CD4-positive, alpha-beta T cell treated with Interleukin-2 at 100 ng/mL for 4 hours (primary cell): ENCODE results near the gene ACLY.
"Not testable (repeated sequence)": the region's sequence is repeated elsewhere in the genome, so short reads cannot be mapped to it uniquely, and the experiment has no call there.

Source experiments
- DNase-seq: peaks from one replicate; pipeline ENCODE4 v3.0.0-alpha.2; 2020; ENCODE audit warnings: low spot score

ACLY gene

GRCh38 chr17:41939693-41940090 lies 20.9 kb upstream of the ACLY start:
- DNase-seq = no peak

- DNase-seq = no peak
Observed at GRCh38 chr17:41939044-41939692, 20.4 kb upstream of the ACLY start.

- DNase-seq = no peak
Observed at GRCh38 chr17:41937970-41938954, 19.5 kb upstream of the ACLY start.

GRCh38 chr17:41935641-41936040 lies 16.9 kb upstream of the ACLY start:
- DNase-seq = no peak

GRCh38 chr17:41932816-41933389 lies 14.2 kb upstream of the ACLY start:
- peak; percentile 5 for DNase-seq

- not testable (repeated sequence) for DNase-seq
Observed at GRCh38 chr17:41931715-41932114, 13.0 kb upstream of the ACLY start.

GRCh38 chr17:41930833-41931156 lies 12.0 kb upstream of the ACLY start:
- not testable (repeated sequence) for DNase-seq

GRCh38 chr17:41930009-41930832 lies 11.5 kb upstream of the ACLY start, which contains the start of gene ODAD4:
Gene ODAD4 (plus strand): TSS chr17:41930617. CDS start chr17:41930724, 107 bp downstream.
- DNase-seq = peak; percentile 96

- no peak for DNase-seq
Observed at GRCh38 chr17:41928693-41929251, 10.0 kb upstream of the ACLY start.

- DNase-seq = no peak
Observed at GRCh38 chr17:41925991-41926590, 7.3 kb upstream of the ACLY start.

GRCh38 chr17:41920580-41920955 lies 1.8 kb upstream of the ACLY start:
- DNase-seq = no peak

- no peak for DNase-seq
Observed at GRCh38 chr17:41919840-41920579, 1.3 kb upstream of the ACLY start.

- no peak for DNase-seq
Observed at GRCh38 chr17:41919165-41919817, 540 bp upstream of the ACLY start.

- peak; percentile 30 for DNase-seq
Observed at GRCh38 chr17:41917679-41918313, 955 bp downstream of the ACLY start.

- no peak for DNase-seq
Observed at GRCh38 chr17:41917192-41917591, 1.6 kb downstream of the ACLY start.

- DNase-seq = no peak
Observed at GRCh38 chr17:41915566-41915965, 3.2 kb downstream of the ACLY start.

GRCh38 chr17:41915020-41915419 lies 3.7 kb downstream of the ACLY start:
- no peak for DNase-seq

- DNase-seq = no peak
Observed at GRCh38 chr17:41914358-41914766, 4.4 kb downstream of the ACLY start.

GRCh38 chr17:41913798-41914197 lies 5.0 kb downstream of the ACLY start:
- no peak for DNase-seq

- no peak for DNase-seq
Observed at GRCh38 chr17:41912925-41913324, 5.8 kb downstream of the ACLY start.
